Caco-2 (cell line): ENCODE measurements around the gene BDH1. TPM values are rescaled to one million over a fixed set of nuclear protein-coding genes. Genes with fewer than 3 reads are reported as not detected.

ENCODE experiments used
- BruUV-seq: library from RNA; stranded (reverse); fragments of 400-500 nt; replicated peaks from 2 replicates; lab custom pipeline; 2021; lab: Mats Ljungman, UMichigan
- CTCF ChIA-PET: fragments of 300-600 bp; sonication (Branson Sonifier 250); formaldehyde crosslinking; loops from one replicate; lab custom pipeline; 2022; ENCODE audit warnings: antibody characterized with exemption; lab: Charles Lee
- POLR2A ChIA-PET: fragments of 300-600 bp; sonication (Branson Sonifier 250); formaldehyde crosslinking; loops from one replicate; lab custom pipeline; 2022; ENCODE audit warnings: antibody characterized with exemption; lab: Charles Lee
- DNase-seq, 2 experiments: peaks; one replicate each; pipeline versions ENCODE4 v3.0.0 to v3.0.0-alpha.2; 2020 to 2022
- H3K27me3 ChIP-seq: replicated peaks from 2 replicates; pipeline ENCODE4 v1.6.0; 2011; ENCODE audit warnings: low read length; ENCODE audit not compliant: control insufficient read depth, insufficient read depth
- H3K36me3 ChIP-seq: 2 replicates; pipeline ENCODE4 v1.5.1; 2011; ENCODE audit warnings: low read length; ENCODE audit not compliant: control insufficient read depth, insufficient read depth
- H3K4me1 ChIP-seq: fragments of 250-450 bp; sonication (Bioruptor Pico); 2 replicates; pipeline ENCODE4 v1.5.1; 2020; ENCODE audit warnings: mild to moderate bottlenecking
- H3K4me3 ChIP-seq: 2 replicates; pipeline ENCODE4 v1.5.1; 2011; ENCODE audit warnings: low read depth, mild to moderate bottlenecking, control low read depth, low read length
- H3K9me3 ChIP-seq: fragments of 250-450 bp; sonication (Bioruptor Pico); 2 replicates; pipeline ENCODE4 v1.5.1; 2020; ENCODE audit warnings: mild to moderate bottlenecking, moderate library complexity
- H3K27ac Mint-ChIP-seq: one replicate; pipeline ENCODE4 v1.8.0; 2022; ENCODE audit warnings: mixed read lengths; ENCODE audit not compliant: unreplicated experiment
- H3K27me3 Mint-ChIP-seq: one replicate; pipeline ENCODE4 v1.8.0; 2022; ENCODE audit warnings: mixed read lengths; ENCODE audit not compliant: insufficient read depth, unreplicated experiment
- H3K36me3 Mint-ChIP-seq: one replicate; pipeline ENCODE4 v1.8.0; 2022; ENCODE audit warnings: mild to moderate bottlenecking, mixed read lengths; ENCODE audit not compliant: insufficient read depth, unreplicated experiment
- H3K4me1 Mint-ChIP-seq: one replicate; pipeline ENCODE4 v1.8.0; 2022; ENCODE audit warnings: low read depth, mixed read lengths; ENCODE audit not compliant: unreplicated experiment
- H3K4me3 Mint-ChIP-seq: one replicate; pipeline ENCODE4 v1.8.0; 2022; ENCODE audit warnings: mild to moderate bottlenecking, moderate library complexity, mixed read lengths; ENCODE audit not compliant: unreplicated experiment
- H3K9me3 Mint-ChIP-seq: one replicate; pipeline ENCODE4 v1.8.0; 2022; ENCODE audit warnings: mixed read lengths; ENCODE audit not compliant: unreplicated experiment
- CTCF ChIP-seq, 2 experiments: fragments of 200-600 bp in 1 of 2; IDR thresholded peaks; 1 replicate in 1 of 2; 2 replicates in 1 of 2; pipeline versions ENCODE4 v1.5.1 to v1.8.0; 2011 to 2022; ENCODE audit warnings: antibody characterized with exemption in 1 of 2, control low read depth in 1 of 2, inconsistent platforms in 1 of 2, low read depth in 1 of 2, low read length in 1 of 2, mild to moderate bottlenecking in 1 of 2, moderate library complexity in 1 of 2; ENCODE audit not compliant: insufficient read depth in 1 of 2, severe bottlenecking in 1 of 2, unreplicated experiment in 1 of 2
- intact Hi-C: fragments of 100-400 bp; cut with micrococcal nuclease; formaldehyde crosslinking; loops from one replicate; pipeline ENCODE4 v1.10.0; 2022; ENCODE audit not compliant: unreplicated experiment
- total RNA-seq: library from RNA; stranded (reverse); gene quantifications from 2 replicates; pipeline ENCODE4 v1.2.3, GENCODE V29; 2022

BDH1 gene
- total RNA-seq, 1 experiment from 2014 or later = 41.8 TPM

GRCh38 chr3:197487911-197488391 lies 67.8 kb downstream of the BDH1 start:
- Histone ChIP-seq H3K4me1 (peaks cover 47% of the 10 kb centered on the region), H3K27me3 (no peaks in the 10 kb centered on the region), H3K9me3 (no peaks in the 10 kb centered on the region), H3K4me3 (no peak overlapping the region), H3K36me3 (no peaks in the 10 kb centered on the region)
- CTCF ChIA-PET = interaction anchor here (0.9 kb wide), 1 partner anchor 122 kb away, joined by 3 read pairs; no protein-coding TSS in a partner anchor
- POLR2A ChIA-PET = no interaction called here
- H3K4me3 Mint-ChIP-seq = no peak overlapping the region
- H3K9me3 Mint-ChIP-seq = no peaks in the 10 kb centered on the region
- no peak for DNase-seq
- H3K27ac Mint-ChIP-seq = peak overlapping the region; percentile 72
- peaks cover 8% of the 10 kb centered on the region for H3K36me3 Mint-ChIP-seq
- no peak for TF ChIP-seq CTCF (IDR thresholded peaks at IDR 0.05; ENCODE audit: insufficient read depth in 1 of 2, low read depth in 1 of 2, low read length in 1 of 2, severe bottlenecking in 1 of 2, unreplicated experiment in 1 of 2)
- no TSS peak for BruUV-seq
- peaks cover 21% of the 10 kb centered on the region for H3K4me1 Mint-ChIP-seq
- no peaks in the 10 kb centered on the region for H3K27me3 Mint-ChIP-seq
- intact Hi-C loops = no loop called here

- BruUV-seq = no TSS peak
- CTCF ChIA-PET = no interaction called here
- Mint-ChIP-seq H3K27me3 (no peaks in the 10 kb centered on the region), H3K4me3 (no peak overlapping the region), H3K9me3 (no peaks in the 10 kb centered on the region), H3K27ac (no peak overlapping the region), H3K4me1 (peaks cover 16% of the 10 kb centered on the region), H3K36me3 (peaks cover 8% of the 10 kb centered on the region)
- DNase-seq = no peak
- intact Hi-C loops = no loop called here
- POLR2A ChIA-PET = no interaction called here
- no peaks in the 10 kb centered on the region for H3K36me3 ChIP-seq
- no peak overlapping the region for H3K4me3 ChIP-seq
- peaks cover 45% of the 10 kb centered on the region for H3K4me1 ChIP-seq
- TF ChIP-seq CTCF (IDR thresholded peaks at IDR 0.05; ENCODE audit: insufficient read depth in 1 of 2, low read depth in 1 of 2, low read length in 1 of 2, severe bottlenecking in 1 of 2, unreplicated experiment in 1 of 2) = no peak
- no peaks in the 10 kb centered on the region for H3K27me3 ChIP-seq
- H3K9me3 ChIP-seq = no peaks in the 10 kb centered on the region
These were observed 68.9 kb downstream of the BDH1 start for GRCh38 chr3:197486861-197487260.

- Histone ChIP-seq H3K4me3 (no peak overlapping the region), H3K36me3 (no peaks in the 10 kb centered on the region), H3K27me3 (no peaks in the 10 kb centered on the region), H3K4me1 (peaks cover 31% of the 10 kb centered on the region), H3K9me3 (no peaks in the 10 kb centered on the region)
- no TSS peak for BruUV-seq
- Mint-ChIP-seq H3K27me3 (no peaks in the 10 kb centered on the region), H3K4me3 (no peak overlapping the region), H3K36me3 (peaks cover 3% of the 10 kb centered on the region), H3K27ac (peak overlapping the region; percentile 9), H3K4me1 (peaks cover 14% of the 10 kb centered on the region), H3K9me3 (peaks cover 2% of the 10 kb centered on the region)
- TF ChIP-seq CTCF (IDR thresholded peaks at IDR 0.05; ENCODE audit: insufficient read depth in 1 of 2, low read depth in 1 of 2, low read length in 1 of 2, severe bottlenecking in 1 of 2, unreplicated experiment in 1 of 2) = no peak
- CTCF ChIA-PET = interaction anchor here (0.7 kb wide), 1 partner anchor 62 kb away, joined by 3 read pairs; no protein-coding TSS in a partner anchor
- DNase-seq = no peak
- POLR2A ChIA-PET = no interaction called here
- intact Hi-C loops = no loop called here
These were observed 70.6 kb downstream of the BDH1 start for GRCh38 chr3:197485143-197485542.
